BE2C (cell line): ENCODE measurements around the gene RADIL.

Experiments used
- DNase-seq: peaks from one replicate; pipeline ENCODE4 v3.0.0-alpha.2; 2020
- H3K27me3 ChIP-seq: fragments of 250-450 bp; sonication (Bioruptor Pico); 2 replicates; pipeline ENCODE4 v1.5.1; 2020; ENCODE audit warnings: mild to moderate bottlenecking
- H3K36me3 ChIP-seq: fragments of 250-450 bp; sonication (Bioruptor Pico); 2 replicates; pipeline ENCODE4 v1.5.1; 2020; ENCODE audit warnings: mild to moderate bottlenecking
- H3K4me1 ChIP-seq: fragments of 250-450 bp; sonication (Bioruptor Pico); 2 replicates; pipeline ENCODE4 v1.5.1; 2020
- H3K4me3 ChIP-seq: 2 replicates; pipeline ENCODE4 v1.5.1; 2011; ENCODE audit warnings: low read depth, low read length
- H3K9me3 ChIP-seq: fragments of 250-450 bp; sonication (Bioruptor Pico); 2 replicates; pipeline ENCODE4 v1.5.1; 2020
- TF ChIP-seq, protein P1 (sequence below): IDR thresholded peaks from 2 replicates; pipeline ENCODE4 v1.5.1; 2012; ENCODE audit warnings: mild to moderate bottlenecking, low read depth, low read length

RADIL gene

GRCh38 chr7:4836206-4836661, 47.3 kb downstream of the RADIL start:
- DNase-seq: no peak
- no peaks in the 10 kb centered on the region for H3K36me3 ChIP-seq
- no peaks in the 10 kb centered on the region for H3K9me3 ChIP-seq
- H3K4me3 ChIP-seq: no peak overlapping the region
- H3K4me1 ChIP-seq: peaks cover 3% of the 10 kb centered on the region; the same call in 1 of the 2 replicates
- TF ChIP-seq, protein P1, sequence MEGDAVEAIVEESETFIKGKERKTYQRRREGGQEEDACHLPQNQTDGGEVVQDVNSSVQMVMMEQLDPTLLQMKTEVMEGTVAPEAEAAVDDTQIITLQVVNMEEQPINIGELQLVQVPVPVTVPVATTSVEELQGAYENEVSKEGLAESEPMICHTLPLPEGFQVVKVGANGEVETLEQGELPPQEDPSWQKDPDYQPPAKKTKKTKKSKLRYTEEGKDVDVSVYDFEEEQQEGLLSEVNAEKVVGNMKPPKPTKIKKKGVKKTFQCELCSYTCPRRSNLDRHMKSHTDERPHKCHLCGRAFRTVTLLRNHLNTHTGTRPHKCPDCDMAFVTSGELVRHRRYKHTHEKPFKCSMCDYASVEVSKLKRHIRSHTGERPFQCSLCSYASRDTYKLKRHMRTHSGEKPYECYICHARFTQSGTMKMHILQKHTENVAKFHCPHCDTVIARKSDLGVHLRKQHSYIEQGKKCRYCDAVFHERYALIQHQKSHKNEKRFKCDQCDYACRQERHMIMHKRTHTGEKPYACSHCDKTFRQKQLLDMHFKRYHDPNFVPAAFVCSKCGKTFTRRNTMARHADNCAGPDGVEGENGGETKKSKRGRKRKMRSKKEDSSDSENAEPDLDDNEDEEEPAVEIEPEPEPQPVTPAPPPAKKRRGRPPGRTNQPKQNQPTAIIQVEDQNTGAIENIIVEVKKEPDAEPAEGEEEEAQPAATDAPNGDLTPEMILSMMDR: no peak
- no peaks in the 10 kb centered on the region for H3K27me3 ChIP-seq

DNA sequence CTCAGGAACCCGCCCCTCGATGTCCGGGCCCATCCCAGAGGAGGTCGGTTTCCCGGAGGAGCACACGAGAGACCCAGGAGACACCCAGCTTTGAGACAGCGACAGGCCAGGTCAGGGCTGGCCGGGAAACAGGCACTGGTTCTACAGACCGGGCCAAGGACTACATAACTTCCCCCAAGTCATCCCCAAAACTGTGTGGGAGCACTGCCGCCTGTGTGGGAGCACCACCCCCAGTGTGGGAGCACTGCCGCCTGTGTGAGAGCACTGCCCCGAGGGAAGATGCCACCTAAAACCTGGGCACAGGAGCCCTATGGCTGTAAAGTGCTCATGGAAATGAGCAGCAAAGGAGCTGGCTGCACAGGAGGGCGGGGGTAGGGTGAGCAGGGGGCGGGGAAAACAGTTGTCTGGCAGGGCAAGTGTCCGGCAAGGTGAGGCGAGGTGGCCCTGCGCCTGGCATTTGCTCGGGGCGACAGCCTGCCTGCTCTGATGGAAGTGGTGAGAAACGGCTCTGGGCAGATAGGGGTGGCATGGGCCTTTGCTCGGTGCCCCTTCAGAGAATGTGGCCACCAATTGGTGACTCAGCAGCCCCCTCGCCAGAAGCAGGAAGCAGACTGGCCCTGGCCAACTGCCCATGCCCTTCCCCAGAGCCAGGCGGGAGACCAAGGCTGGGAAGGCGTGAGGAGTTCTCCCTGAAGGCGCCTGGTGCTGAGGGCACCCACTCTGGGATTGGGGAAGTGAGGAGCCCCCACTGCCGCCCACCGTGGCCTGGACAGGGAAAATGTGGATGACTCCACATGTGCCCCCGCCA, 47.9 kb downstream of the RADIL start:
- no peaks in the 10 kb centered on the region for H3K27me3 ChIP-seq
- H3K4me1 ChIP-seq: peaks cover 3% of the 10 kb centered on the region
- no peak for DNase-seq
- TF ChIP-seq, protein P1: no peak
- no peaks in the 10 kb centered on the region for H3K36me3 ChIP-seq
- no peak overlapping the region for H3K4me3 ChIP-seq
- no peaks in the 10 kb centered on the region for H3K9me3 ChIP-seq

DNA sequence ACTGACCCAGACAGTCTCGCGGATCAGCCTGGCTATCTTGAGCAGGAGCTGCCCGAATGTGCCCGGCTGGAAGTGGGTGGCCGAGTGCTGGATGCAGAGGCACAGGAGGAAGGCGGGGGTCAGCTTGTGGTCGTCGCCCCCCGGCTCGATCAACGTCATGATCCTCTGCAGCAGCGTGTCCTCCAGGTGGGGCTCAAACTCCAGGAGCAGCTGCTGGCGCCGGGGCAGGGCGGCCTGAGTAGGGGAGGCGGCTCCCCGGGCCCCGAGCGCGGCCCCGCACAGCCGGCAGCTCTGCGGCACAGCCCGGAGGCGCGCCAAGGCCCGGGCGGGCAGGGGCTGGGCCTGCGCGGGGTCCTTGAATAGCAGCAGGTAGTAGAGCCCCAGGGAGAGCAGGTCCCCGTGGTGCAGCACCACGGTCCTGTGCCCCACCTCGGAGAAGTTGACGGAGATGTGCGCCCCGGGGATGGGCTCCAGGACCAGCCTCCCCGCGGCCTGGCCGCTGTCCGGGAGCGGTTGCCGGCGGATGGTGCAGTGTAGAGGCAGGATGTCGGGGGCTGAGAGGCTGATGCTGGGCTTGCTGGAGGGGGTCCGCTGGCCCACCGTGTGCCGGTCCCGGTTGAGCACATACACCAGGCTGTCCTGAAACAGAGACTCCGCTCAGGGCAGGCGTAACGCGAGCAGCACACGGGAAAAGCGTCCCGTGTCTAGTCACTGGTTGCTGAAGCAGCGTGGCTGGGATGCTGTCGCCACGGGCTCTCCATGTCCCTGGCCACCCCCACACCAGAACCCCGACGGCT, 48.7 kb downstream of the RADIL start:
- Histone ChIP-seq H3K4me3 (no peak overlapping the region), H3K36me3 (no peaks in the 10 kb centered on the region), H3K9me3 (no peaks in the 10 kb centered on the region), H3K27me3 (no peaks in the 10 kb centered on the region), H3K4me1 (peaks cover 6% of the 10 kb centered on the region)
- TF ChIP-seq, protein P1: no peak
- no peak for DNase-seq

DNA sequence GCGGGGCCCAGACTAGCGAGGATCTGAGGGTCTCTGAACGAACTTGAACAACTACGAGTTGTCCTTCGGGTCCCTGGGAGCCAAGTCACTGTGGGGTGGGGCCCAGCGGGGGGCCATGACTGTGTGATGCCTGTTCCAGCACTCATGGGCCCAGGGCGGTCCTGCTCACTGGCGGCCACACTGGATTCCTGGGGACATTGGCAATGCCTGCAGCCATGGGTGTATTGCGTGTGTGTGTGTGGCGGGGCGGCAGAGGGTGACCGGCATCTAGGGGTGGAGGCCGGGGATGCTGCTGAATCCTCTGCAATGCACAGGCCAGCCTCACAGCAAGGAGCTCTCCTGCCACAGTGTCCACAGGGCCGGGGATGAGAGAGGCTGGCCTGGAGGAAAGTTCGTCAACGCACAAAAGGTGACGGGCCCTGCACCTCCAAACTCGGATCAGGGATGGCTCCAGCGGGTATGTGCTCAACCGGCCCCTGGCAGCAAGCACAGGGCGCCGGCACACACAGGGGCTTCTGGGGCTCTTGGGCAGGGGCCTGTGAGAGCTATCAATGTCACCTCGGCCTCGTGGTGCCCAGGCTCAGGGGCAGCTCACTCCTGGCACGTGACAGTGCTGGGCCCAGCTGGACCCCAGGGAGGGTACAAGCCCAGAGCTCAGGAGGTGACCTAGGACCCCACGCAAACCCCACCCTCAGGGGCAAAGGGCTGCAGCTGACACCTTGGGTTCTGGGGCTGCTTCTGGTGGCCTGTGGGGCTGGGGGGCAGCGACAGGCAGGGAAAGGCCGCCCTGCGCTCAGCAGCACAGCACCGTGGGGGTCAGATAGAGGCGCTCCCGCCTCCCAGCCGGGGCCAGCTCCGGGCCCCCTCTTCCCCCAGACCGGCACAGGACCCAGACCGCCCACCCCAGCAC, 49.6 kb downstream of the RADIL start:
- DNase-seq: no peak
- H3K4me1 ChIP-seq: peaks cover 6% of the 10 kb centered on the region
- H3K4me3 ChIP-seq: no peak overlapping the region
- H3K36me3 ChIP-seq: no peaks in the 10 kb centered on the region
- no peaks in the 10 kb centered on the region for H3K27me3 ChIP-seq
- TF ChIP-seq, protein P1: no peak
- no peaks in the 10 kb centered on the region for H3K9me3 ChIP-seq

DNA sequence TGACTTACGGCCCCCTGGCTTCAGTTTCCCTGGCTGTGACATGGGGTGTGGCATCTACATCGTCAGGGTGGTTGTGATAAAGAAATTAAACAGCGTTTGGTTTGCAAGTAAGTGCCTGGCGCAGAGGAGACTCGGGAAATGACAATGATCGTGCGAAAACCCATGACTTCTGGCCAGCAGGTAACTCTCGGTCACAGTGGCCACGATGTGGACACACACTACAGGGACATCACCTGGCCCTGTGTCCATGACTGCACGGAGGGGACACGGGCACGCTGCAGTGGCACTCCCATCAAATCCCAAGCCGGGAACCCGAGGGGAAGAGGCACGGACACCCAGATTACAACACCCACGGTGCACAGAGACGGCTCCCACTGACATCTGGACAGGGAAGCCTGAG, 50.3 kb downstream of the RADIL start:
- no peaks in the 10 kb centered on the region for H3K27me3 ChIP-seq
- DNase-seq: no peak
- TF ChIP-seq, protein P1: no peak
- H3K4me1 ChIP-seq: peaks cover 6% of the 10 kb centered on the region
- H3K36me3 ChIP-seq: no peaks in the 10 kb centered on the region
- H3K9me3 ChIP-seq: no peaks in the 10 kb centered on the region
- no peak overlapping the region for H3K4me3 ChIP-seq
